GM19397 (cell line): ENCODE results near the gene KCNQ1OT1.

ENCODE experiments used
- ATAC-seq: cut with Tn5 transposase; IDR thresholded peaks from one replicate; pipeline ENCODE4 v1.9.1; 2021; ENCODE audit warnings: mild to moderate bottlenecking, moderate library complexity; ENCODE audit not compliant: unreplicated experiment

The KCNQ1OT1 gene

DNA sequence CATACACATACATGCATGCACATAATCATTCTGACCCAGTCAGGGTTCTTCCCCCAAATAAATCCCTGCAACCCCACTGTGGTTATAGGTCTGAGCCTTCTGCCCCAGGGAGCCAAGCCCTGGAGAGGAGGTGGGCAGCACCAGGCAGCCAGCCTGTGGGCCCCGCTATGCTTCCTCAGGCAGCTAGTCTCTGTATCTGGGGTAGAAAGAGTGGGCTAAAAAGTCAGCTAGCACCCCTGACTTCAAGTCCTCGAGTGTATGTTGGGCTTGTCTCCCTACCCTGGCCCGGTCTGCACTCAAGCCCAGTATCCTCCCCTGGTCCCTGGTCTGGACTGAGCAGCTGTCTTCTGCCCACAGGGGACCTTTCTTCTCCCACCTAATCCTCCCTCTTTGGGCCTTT lies 28.0 kb downstream of the KCNQ1OT1 start:
- no peak for ATAC-seq

DNA sequence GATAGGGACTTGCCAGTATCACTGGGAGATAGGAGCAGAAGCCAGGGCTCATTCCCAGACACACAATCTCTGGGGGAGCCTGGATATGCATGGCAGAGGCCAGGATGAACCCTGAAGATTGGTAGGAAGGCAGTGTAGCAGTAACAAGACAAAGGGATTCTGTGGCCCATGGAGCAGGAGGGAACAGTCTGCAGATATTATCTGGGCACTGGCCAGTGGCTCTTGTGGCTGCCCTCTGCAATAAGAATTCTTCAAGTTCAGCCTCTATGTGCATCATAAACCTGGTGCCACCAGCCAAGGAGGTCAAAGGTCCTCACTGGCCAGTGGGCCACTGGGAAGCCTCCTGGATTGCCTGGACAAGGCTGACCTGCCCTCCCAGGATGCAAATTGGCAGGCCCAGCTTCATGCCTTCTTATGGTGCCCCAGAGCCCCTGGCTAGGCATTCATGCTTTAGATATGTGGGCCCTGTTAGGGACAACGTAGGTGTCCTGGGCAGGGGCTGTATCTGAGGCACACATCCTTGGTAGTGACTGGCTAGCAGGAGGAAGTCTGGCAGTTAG lies 29.2 kb downstream of the KCNQ1OT1 start:
- no peak for ATAC-seq

DNA sequence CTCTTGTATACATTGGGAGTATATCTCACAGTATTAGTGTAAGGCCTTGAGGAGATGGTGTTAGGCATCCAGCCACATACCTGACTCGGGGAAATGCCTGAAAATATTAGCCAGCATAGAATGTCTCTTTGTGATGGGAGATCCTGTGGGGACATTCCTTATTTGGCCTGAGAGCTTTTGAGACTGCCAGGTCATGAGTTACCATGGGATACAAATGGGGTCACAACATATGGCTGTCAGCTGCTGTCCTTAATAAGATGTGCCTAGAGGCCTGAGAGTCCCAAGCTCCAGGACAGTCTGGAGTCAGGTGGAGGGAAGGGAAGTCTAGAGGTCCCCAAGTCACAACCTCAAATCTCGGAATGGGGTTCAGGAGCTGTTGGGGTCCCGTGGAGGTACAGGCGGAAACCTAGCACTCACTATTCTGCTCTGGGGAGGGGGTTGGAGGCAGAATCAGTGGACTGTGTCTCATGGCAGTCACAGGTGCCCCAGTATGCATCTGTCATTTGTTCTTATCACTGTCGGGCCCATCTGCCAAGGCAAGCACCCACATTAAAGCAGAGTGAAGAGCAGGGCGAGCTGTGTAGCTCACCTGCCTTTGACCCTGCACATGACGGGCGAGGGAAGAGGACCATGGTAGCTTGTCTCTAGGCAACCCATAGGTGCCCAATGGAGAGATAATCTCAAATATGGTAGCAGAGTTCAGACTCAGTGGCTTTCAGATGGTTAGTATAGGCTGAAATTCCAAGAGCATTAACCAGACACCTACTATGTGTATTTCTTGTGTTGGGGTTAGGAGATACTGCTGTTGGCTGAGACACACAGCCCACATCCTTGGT lies 29.9 kb downstream of the KCNQ1OT1 start:
- no peak for ATAC-seq

DNA sequence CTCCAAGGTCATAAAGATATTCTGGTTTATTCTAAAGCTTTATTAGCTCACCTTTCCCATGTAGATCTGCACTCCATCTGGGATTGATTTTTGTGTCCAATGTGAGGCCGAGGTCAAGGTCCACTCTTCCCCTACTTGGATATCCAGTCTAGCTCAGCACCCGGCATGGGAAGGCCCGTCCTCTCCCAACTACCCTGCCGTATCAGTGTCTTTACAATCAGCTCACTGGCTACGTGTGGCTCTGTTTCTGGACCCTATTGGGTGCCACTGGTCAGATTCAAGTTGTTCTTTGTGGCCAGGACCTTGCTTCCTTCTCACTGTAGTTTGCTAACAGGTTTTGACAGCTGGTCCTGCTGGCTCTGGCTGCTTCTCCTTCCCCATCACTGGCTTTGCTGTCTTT lies 30.9 kb downstream of the KCNQ1OT1 start:
- no peak for ATAC-seq

DNA sequence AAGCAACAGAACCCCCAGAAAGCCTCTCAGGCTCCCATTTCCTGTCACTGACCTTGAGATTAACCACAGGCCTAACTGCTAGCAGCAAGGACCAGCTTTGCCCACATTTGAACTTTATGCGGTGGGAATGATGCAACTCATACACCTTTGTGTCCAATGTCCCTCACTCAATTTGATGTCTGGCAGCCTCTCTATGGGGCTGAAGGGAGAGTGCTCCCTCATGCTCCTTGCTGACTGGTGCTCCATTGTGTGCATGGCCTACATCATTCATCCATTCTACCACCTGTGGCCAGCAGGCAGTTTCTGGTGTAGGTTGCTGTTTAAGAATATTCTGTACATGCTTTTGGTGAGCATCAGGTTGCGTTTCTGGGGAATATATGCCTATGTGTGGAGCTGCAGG lies 31.9 kb downstream of the KCNQ1OT1 start:
- no peak for ATAC-seq

DNA sequence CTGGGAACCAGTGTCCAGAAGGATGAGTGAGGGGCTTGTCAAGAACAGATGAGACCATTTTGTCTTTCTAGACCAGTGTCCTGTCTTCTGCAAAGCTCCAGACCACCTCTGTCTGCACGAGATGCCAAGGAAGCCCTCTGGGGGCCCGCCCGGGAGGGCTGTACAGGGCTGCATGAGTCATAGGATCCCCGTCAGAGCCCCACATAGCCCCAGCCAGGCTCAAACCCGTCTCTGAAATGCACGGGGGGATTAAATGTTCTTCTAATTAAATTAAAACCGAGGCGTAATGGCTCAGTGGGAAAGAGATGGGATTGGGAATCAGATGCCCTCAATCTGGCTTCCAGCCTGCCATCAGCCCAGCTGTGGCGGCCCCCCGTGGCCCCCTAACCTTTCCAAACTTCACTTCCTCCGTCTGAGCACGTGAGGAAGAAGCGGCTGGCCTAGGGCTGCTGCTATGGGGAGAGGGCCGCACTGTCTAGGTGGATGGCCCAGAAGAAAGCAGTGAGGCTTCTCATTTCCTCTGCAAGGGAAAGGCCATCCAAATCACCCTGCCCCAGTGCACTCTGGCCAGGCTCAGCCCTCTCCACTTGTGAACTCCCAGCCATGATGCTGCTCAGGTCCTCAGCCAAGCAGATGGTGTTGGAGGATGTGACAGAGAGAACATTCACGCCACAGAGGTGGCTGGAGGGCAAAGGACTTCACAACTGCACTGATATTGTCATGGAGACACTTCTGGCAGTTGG lies 32.8 kb downstream of the KCNQ1OT1 start:
- ATAC-seq, result no peak

DNA sequence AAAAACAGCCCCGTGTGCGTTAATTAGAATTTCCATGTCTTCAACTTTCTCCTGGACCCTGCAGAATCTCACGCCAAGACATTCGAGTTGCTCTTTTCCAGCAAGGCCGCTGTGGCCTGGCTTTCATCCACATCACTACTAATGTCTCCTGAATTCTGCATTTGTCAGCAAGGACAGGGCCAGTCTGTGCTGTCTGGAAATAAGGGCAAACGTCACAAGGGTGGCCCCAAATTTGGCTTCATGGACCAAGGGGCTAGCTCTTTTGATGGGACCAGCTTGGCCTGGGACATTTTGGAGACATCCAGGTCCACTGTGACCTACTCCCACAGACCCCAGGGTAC lies 33.4 kb downstream of the KCNQ1OT1 start:
- ATAC-seq, result no peak

DNA sequence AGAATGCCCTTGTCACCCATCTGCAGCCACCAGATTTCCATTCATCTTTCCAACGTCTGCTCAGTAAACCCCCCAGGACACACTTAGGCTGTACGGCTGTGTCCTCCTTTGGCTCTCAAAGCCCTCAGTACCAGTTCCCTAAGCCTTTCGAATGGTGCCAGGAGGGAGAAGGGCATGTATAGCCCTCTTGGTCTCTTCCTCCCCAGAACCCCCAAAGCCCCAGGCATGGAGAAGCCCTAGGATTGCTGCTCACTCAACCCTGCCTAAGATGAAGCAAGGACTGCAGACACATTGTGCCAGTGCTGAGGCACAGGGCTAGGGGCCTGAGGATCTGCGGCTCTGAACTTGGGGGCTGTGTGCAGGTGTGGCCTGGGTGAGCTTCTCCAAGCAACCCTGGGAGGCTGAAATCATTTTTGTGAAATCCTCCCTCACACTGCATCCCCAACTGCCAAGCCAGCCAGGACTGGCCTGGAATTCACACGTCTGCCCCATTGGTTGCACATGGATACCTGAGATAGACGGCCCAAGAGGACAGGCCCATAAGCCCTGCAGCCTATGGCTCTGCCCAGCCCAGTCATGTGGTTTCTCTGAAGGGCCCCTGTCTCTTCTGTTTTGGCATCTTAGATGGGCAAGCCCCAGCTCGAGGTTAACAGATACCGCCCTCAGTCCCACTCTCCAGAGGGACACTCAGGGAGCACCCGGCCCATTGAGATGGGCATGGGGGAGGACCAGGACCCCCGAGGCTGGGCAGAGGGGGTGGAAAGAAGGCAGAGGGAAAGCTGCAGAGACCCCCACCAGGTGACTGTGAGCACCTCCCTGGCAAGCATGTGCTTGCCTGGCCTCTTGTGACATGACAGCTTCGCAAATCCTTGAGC lies 34.0 kb downstream of the KCNQ1OT1 start:
- no peak for ATAC-seq

DNA sequence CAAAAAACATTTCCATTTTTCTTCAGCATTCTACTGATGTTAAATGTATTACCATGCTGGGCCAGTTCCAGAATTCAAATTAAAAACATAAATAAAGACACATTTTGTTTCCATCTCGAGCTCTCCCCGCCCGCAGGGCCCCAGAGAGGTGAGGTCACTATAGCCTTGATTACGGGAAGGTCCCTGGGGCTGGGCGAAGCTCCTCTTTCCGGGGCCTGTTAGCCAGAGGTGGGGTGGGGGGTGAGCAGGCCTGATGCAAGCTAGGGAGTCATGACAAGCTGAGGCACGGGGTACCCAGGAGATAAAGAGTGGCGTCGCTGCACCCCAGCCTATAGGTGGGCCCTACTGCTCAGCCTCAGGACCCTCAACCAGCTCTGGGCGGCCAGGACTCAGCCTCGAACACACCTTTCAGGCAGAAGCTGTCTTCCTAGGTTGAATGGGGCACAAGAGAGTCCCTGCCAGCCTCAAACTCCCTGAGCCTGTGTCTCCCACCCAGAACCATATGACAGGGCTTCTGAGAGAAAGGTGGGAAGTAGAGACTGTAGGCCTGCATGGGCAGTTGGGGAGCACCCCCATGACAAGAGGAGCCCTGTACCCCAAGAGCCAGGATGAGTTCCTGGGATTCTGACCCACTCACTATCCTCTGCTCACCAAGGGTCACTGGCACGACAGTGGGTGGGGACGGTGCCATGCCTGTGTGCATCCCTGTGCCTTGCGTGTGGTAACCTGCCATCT lies 34.8 kb downstream of the KCNQ1OT1 start:
- ATAC-seq, result no peak

DNA sequence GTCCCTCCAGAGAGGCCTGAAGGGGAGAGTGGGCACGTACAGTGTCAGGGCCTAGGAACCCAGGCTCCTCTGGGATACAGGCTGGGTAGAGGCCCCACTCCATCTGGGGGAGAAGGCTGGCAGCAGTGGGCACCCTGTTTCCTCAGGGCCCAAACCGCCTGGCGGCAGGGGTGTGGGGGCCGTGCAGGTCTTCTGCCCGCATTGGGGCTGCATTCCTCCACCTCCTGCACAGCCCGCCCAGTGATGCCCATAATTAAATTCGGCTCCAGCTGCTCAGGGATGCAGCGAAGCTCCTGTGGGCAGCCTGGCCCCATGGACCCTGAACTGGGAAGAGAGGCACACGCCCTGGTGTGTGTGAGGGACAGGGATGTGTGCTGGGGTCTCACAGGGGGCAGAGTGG lies 35.4 kb downstream of the KCNQ1OT1 start:
- no peak for ATAC-seq

DNA sequence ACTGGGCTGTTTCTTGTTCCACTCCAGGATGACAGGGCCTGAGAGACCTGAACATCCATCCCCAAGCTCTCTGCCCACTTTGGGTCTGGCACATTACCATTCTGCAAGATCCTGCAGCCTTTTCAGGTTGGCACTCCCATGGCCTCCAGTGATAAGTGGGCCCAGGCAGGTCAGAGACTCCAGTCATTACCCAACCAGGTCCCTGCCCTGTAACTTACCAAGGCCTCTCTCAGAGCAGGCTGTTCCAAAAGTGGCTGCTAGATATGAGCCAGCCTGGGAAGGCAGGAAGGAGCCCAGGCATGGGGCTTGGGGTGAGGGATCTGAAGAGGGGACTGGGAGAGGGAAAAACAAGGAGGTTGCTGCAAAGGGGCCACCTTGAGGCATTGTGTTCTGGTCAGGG lies 35.9 kb downstream of the KCNQ1OT1 start:
- no peak for ATAC-seq

DNA sequence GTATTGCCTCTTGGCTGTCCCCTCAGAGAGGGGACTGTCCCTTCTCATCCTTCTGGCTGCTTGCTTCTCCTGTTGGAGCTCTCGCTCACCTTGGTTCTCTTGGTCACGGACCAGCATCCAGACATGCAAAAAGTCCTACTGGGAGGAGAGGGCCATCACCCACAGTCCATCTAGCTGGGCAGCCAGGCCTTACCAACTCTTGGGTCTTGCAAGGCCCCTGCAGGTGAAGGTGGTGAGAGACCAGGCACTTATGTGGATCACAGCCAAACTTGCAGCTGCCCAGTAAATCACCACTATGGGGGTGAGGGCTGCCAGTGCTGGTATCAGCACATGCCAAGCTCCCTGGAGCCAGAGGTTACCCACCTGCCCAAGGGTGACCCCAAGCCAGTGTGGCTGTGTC lies 36.3 kb downstream of the KCNQ1OT1 start:
- no peak for ATAC-seq

DNA sequence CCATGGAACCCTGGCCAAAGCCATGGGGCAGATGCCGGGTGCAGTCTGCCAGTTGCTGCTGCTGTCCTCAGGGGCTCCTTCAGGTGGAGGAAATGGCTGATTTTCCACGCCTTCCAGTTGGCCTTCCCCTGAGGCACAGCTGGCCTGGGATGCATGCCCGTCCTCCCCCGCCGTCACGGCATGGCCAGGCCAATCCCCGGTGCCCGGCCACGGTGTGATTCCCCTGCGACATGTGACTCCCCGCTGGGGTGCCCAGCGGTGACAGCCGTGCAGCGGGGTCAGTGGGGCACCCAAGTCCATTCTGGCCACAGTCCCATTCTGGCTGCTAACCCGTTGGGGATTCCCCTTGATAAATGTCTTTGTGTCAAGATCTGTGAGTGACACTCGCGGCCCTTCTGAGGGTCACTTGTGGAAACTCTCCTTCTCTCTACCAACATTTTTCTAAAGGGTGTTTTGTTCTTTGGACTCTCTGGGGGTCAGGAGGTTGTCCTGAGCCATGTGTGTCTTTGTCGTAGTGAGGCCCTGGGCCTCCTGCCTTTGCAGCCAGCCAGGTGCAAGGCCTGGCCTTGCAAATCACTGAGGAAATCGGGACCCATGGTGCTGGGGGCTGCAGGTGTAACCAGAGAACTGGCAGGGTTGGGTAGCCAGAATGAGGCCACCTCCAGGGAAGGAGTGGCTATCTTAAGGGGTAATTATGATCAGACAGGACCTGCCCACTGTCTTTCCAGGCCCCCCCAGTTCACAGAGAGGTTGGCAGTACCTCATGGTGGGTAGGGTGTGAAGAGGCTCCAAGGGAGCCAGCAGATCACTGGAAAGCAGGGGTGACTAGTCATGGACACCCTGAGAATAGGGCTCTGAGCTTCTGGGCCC lies 37.1 kb downstream of the KCNQ1OT1 start:
- no peak for ATAC-seq

DNA sequence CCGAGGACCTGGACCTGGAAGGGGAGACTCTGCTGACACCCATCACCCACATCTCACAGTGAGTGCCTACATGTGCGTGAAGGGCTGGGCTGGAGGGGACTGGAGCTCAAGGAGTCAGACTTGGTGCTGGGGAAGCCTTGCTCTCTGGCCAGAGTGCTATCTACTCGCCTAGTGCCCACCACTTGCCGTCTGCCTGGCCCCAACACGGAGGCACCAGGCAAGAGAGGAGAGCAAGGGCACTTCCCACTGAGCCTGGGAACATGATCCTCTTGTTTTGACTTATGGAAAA lies 37.8 kb downstream of the KCNQ1OT1 start:
- no peak for ATAC-seq

DNA sequence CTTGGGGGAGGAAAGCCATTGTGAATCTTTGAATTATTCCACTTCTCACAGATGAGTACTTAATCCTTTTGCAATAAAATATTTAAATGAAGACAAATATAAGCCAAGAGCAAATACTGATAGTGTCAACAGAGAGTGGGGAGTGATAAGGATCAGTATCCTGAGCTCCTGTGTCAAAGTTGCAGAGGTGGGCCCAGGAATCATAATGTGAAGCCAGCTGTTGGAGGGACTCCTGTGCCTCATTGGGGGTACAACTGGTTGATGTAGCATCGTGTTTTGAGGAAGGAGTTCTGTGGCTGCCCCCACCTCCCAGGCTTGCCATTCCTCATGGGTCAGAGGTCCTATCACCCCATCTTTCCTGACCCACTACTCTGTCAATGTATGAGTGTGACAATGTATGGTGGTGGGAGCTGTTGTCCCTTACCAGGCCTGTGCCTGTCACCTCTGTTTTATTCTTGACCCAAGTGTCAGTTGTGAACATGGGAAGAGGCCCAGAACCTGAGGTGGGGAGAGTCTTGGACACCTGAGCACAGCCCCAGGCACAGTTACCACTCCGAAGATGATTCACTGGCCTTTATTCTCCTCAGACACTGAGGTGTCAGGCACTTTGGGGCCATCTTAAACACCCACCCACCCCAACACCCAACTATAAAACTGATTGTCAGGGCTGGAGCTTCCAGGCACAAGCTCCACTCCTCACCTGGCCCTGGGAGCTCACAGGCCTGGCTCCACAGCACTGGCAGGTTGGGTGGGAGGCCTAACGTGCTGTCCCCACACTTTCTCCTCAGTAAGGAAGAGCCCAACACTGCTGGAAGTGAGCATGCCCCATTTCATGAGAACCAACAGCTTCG lies 38.4 kb downstream of the KCNQ1OT1 start:
- ATAC-seq, result no peak

DNA sequence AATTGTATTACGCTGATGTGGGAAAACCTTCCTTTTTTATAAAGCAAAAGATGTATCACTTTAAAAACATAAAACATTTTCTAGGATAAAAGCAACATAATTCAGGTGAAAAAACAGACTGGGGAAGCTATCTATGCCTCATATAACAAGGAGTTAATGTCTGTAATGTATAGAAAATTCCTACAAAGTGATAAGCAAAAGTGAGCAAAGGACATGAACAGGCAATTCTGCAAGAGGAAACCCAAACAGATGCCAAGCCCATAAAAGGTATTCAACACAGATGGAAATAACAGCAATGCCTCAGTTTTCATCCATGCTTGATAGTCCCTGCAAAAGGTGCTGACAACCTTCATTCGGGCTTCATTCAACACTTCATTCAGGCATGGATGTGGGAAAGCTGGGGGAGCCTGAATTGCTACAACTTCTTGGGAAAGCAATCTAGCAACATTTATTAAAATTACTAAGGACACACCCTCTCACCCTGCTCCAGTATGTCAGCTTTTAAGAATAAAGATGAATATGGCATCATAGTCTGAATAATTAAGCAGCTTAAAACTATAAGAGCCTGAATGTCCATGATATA lies 39.3 kb downstream of the KCNQ1OT1 start:
- ATAC-seq, result no peak

DNA sequence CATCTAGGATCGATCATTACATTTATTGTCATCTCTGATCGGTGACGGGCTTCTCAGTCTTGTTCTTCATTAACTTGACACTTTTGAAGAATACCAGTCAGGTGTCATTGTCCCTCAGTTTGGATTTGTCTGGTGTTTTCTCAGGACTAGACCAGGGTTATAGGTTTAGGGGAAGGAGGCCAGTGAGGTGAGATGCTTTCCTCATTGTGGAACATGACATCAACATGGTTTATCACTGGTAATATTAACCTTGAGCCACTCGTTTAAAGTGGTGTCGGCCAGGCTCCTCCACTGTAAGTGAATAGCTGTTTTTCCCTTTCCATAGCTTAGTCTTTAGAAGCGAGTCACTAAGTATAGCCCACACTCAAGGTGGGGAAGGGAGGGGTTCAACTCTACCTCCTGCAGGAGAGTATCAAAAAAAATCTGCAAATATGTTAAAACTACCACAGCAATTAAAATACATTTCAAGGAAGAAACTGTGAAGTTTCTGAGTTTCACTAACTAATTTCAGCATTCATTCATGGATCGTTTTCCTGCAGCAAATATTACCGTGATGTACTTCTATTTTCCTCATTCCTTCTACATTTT lies 42.0 kb downstream of the KCNQ1OT1 start:
- ATAC-seq, result no peak

DNA sequence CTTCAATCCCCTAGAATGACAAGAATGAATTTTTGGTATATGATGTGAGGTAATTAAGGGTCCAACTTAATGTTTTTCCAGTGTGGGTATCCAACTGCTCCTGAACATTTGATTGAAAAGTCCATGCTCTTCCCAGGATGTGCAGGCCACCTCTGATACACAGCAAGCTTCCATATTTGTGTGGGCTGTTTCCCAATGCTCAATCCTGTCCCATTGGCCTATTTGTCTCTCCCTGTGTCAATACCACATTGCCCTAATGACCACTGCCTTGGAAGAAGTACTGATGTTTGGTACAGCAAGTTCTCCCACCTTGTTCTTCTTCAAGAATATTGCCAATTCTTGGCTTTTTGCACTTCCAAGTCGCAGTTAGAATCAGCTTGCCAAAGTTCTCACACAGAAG lies 42.9 kb downstream of the KCNQ1OT1 start:
- no peak for ATAC-seq
